Activated T-cell treated with anti-CD3 and anti-CD28 coated beads for 4 hours (primary cell): ENCODE results near the gene DACT2.
"Not testable (repeated sequence)": the region's sequence is repeated elsewhere in the genome, so short reads cannot be mapped to it uniquely, and the experiment has no call there.

Source experiments
- DNase-seq: peaks from one replicate; pipeline ENCODE4 v3.0.0-alpha.2; 2020

The DACT2 gene

DNA sequence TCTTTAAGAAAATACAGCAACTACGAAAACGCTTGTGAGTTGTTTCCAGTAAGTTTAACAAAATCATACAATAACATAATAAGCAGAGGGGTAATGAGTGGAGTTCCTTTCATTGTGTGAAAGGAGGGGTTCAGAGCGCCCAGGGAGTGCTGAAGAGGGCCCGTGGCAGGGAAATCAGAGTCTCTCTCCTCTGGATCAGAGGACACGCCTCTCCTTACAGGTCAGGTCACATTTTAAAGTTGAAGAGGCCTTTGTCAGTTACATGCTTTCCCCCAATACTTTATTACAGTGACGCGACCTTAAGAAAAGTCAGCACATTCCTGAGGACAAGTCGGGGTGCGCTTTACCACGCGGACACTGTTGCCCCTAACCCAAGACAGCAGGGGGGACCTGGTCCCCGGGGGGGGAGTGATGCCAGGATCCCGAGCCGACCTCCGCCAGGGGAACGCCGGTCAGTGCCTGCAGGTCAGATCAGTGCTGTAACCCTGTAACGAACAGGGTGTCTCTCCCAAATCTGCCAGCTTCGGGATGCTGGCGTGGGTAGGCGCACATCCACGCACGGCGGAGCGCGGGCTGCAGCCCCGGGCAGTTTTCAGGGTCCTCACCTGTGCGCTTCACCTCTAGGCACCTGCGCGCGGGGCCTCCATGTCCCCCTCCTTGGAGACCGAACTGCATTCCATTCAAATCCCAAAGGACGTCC is 848 bp downstream of the DACT2 start:
- no peak for DNase-seq

GRCh38 chr6:168318090-168318489 is 1.5 kb downstream of the DACT2 start:
- DNase-seq = no peak

GRCh38 chr6:168315596-168315995 is 4.0 kb downstream of the DACT2 start:
- DNase-seq = no peak

DNA sequence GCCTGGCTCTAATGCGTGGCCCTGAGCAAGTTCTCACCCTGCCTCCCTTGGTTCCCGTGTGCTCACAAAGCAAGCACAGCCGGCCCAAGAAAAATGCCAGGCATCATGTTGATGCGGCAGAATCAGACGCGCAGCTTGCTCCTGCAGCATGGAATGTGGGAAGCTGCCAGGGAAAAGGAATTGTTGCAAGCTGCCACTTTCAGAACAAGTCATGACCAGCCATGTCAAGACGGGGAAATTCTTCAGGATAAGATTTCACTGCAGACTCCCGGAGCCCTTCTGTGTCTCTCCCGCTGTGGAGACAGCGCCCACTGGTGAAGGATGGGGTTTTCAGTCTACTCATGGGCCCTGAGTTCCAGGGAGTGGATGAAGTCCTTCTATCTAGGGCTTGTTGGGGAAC is 4.6 kb downstream of the DACT2 start:
- no peak for DNase-seq

DNA sequence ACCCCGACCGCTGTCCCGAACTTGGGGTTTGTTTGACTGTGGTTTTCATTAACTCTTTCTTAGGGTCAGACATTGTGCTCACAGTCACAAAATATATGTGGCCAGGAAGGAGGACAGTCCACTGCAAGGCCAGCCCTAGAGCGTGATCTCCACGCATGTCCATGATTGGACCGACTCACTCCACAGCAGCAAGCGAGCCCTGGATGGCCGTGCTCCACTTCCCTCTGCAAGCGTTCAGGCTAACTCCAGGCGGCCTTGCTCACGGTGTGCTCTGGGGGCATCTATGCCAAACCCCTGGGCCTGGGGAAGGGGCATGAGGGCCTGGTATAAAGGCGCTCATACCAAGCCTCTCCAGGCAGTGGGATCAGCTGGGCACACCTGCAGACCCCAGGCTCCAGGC is 5.6 kb downstream of the DACT2 start:
- no peak for DNase-seq

DNA sequence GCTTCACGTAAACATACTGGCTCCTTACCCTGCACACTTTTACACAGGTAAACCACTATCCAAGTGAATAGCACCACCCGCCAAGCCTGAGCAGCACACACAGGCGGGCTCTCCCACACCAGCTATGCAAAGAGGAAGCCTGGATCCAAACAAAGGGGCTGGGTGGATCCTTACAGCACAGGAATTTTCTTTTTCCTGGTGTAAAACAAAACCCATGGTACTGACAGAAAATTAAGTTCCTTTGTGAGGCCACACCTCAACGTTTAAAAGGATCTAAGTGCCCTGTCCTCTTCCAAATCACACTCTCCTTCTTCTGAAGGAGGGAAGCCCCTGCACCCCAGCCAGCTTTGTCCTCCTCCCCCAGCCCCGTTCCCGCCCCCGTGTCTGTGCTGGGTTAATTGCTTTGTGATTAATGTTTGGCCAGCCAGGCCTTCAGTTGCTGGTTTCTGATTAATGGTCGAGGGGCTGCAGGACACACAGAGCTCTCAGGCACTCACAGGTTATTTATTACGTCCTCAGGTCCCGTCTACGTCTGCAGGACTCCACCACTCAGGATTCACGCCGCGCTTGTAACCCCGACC is 6.1 kb downstream of the DACT2 start:
- DNase-seq = no peak

- DNase-seq = not testable (repeated sequence)
Observed at GRCh38 chr6:168312125-168312507, 7.5 kb downstream of the DACT2 start.

- no peak for DNase-seq
Observed at GRCh38 chr6:168311410-168312124, 8.0 kb downstream of the DACT2 start.

DNA sequence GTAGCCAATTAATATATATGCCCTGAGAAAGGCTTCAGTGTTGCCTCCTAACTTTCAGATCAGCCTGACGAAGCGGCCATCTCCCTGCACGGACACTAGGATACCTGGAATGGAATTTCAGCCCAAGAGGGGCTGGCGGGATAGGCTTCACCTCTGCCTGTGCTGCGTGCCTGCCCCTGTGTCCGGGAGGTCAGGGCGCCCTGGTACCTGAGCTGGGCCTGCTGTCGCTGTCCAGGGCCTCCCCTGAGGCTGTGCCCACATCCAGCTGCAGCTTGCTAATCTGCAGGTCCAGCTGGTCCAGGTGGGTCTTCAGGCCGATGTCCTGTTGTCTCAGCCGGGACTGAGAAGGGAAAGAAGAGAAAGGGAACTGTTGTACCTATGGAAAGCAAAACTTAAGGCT is 8.6 kb downstream of the DACT2 start:
- no peak for DNase-seq

- no peak for DNase-seq
Observed at GRCh38 chr6:168310403-168310802, 9.2 kb downstream of the DACT2 start.

DNA sequence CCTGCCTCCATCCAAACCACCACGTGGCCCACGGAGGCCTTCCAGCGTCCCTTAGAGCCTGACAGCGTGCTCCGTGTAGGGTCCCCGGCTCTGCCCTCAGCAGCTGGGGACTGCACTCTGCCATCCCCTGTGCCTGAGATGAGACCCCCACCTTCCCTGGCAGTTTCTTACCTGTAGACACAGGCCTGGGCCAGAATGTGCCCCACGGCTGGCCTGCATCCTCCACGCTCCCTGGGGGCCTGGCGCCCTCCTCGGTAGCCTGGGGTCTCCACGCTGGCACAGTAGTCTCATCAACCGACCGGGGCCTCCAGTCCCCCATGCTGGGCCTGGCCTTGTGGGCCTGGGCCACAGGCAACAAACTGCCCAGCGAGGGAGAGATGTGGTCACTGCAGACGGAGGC is 9.6 kb downstream of the DACT2 start:
- no peak for DNase-seq

DNA sequence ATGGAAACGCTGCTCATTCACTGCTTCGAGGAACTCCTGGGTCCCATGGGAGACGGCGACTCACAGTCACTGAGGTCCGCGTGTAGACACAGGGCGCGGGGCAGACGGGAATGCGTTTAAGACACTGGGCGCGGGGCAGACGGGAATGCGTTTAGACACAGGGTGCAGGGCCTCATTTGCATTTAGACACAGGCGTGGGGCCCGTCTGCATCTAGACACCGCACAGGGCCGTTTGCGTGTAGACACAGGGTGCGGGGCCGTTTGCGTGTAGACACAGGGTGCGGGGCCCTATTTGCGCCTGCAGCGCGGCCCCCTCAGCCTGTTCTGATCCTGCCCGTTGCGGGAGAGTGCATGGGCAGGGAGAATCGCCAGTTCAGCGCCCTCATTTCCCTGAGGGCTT is 10.4 kb downstream of the DACT2 start:
- DNase-seq = no peak

- DNase-seq = no peak
Observed at GRCh38 chr6:168308390-168309144, 11.0 kb downstream of the DACT2 start.

DNA sequence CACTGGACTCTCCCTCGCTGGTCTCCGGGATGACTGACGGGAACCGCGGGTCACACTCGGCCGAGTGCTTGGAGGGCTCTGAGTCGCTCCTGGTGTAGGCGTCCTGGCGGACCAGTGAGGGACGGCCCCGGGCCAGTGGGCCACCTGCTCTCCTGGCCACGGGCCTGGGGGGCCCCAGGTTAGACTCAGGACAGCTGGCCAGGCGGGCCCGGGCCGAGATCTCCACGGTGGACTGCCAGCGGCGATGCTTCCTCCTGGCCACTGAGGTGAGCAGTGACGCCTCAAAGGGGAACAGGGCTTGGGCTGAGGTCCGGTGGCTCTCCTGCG is 11.9 kb downstream of the DACT2 start:
- DNase-seq = no peak

GRCh38 chr6:168307015-168307694 is 12.4 kb downstream of the DACT2 start:
- no peak for DNase-seq

DNA sequence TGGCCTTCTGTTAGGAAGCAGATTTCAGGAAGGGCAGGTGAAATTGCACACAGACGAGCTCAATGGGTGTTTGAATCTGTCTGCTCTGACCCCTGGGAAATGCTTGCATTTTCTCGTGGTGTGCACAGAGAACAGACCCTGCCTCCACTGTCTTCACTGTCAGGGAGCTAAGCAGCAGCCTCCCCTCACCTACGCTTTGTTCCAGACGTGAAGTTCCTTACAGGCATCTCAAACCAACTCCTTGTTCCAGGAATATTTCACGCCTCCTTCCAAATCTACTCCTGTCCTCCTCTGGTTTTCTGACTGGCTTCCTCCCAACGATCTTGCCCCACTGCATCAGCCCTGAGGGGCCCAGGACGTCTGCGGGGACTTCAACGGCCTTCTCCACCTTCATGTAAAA is 13.7 kb downstream of the DACT2 start:
- DNase-seq = no peak

DNA sequence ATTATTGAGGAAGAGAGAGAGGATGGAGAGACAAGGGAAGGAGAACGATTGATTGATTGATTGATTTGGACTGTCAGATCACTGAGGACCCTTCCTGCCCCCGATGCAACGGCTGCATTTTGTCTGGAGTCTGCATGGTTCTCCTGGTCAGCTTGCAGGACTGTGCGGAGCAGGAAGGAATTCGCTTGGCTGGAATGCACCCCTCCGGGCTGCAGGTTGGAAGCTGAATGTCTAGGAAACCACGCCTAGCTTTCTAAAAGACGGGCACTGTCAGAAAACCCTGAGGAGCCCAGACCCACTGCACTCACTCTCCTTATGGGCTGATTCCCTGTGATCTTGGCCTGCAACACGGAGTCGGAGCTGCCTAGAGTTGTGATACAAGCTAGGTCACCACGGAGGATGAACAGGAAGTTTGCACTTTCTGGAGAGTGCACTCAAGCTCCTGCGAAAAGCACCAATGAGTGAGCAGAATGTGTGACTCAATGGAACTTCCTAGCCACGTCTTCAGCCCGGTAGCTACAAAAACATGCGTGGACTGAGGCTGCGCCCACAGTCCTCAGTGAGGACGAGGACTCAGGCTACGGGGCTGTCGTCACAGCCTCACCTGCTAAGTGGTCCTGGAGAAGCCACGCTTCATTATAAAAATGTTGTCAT is 14.4 kb downstream of the DACT2 start:
- DNase-seq = no peak

- no peak for DNase-seq
Observed at GRCh38 chr6:168304752-168305015, 14.9 kb downstream of the DACT2 start.

- DNase-seq = no peak
Observed at GRCh38 chr6:168303982-168304751, 15.4 kb downstream of the DACT2 start.

DNA sequence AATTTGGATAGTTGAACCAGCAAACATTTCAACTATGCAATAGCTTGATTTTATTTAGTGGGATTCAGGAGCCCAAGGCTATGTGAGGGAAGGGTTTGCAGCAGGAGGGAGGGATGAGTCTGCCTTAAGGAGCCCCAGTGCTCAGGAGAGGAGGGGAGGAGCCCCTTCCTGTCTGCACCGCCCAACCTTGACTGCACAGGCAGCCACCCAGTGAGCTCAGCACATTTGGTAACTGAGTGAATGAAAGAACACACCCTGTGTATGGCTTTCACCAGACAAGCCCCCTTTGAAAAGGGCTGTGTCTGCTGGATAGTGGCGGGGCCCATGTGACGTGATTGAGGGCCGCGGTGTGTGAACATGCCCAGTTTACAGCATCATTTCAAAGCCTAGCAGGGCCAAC is 17.0 kb downstream of the DACT2 start:
- DNase-seq = no peak

DNA sequence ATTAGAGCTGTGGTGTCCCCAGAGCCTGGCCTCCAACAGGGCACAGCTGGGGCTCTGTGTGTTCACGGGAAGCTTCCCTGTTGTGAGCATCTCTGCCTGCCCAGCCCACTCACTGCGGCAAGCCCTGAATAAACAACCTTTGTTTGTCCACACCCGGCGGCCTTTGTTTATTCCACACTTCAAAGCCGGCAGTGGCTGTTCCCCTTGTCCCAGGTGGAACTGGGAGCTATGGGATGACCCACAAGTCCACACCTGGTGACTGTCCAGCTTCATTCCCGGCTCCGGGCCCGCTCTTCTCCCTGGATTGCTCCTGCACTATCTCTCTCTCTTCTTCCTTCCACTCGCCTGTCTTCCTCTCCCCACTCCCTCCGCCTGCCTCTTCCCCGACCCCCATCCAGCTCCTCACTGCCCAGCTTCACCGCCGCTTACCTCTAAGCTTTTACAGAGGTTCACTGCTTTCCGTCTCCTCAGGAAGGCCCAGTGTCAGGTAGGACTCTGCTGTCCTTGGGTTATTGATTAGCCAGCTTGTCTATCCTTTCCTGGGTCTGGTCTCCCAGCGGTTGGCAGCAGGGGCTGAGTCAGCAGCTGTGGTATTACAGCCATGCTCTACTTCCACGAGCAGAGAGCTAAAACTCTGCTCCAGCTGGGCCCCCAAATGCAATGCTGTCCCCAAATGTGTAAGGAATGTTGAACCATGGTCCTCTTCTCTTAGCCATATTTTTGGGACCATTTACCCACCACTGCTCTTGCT is 17.8 kb downstream of the DACT2 start:
- no peak for DNase-seq
